ENCODE data around the gene MRPS15.

Gene MRPS15

DNA sequence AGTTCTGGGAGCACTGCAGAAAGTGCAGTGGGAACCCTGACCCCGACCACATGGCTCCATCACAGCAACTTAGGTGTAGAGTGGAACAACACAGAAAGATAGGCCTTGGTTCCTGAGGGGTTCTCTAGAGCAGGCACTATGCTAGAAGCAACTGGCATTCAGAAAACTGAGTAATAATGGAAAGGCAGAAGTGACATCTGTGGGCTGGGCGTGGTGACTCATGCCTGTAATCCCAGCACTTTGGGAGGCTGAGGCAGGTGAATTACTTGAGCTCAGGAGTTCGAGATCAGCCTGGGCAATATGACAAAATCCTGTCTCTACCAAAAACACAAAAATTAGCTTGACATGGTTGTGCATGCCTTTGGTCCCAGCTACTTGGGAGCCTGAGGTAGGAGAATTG, 5.3 kb downstream of the MRPS15 start:
- TF ChIP-seq, protein P1, sequence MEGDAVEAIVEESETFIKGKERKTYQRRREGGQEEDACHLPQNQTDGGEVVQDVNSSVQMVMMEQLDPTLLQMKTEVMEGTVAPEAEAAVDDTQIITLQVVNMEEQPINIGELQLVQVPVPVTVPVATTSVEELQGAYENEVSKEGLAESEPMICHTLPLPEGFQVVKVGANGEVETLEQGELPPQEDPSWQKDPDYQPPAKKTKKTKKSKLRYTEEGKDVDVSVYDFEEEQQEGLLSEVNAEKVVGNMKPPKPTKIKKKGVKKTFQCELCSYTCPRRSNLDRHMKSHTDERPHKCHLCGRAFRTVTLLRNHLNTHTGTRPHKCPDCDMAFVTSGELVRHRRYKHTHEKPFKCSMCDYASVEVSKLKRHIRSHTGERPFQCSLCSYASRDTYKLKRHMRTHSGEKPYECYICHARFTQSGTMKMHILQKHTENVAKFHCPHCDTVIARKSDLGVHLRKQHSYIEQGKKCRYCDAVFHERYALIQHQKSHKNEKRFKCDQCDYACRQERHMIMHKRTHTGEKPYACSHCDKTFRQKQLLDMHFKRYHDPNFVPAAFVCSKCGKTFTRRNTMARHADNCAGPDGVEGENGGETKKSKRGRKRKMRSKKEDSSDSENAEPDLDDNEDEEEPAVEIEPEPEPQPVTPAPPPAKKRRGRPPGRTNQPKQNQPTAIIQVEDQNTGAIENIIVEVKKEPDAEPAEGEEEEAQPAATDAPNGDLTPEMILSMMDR (IDR thresholded peaks at IDR 0.05; ENCODE audit: low read depth, low read length), result no peak
- in situ Hi-C loops (cut with HindIII; ENCODE audit: low sequenced_read_pairs), result no loop called here
- H3K4me3 ChIP-seq (ENCODE audit: low read depth, low read length), result no peak overlapping the region
- DNase-seq (ENCODE audit: low read depth, low spot score), result no peak

DNA sequence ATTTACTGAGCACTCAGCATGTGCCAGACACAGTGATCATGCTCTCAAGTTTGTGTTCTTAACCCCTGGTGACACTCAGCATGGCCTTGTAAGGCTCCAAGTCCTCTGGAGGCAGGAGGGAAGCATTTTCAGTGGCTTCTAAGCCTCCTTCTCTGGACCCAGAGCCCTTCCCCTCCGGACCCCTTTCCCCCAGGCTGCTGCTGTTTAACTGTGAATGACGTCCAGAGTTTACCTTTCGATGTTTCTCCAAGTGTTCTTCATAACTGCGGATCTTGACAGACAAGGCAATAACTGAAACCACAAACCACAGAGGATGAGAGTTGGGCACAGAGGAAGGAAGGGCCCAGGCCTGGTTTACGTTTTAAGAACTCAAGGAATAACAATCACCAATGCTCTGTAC, 6.5 kb downstream of the MRPS15 start:
- in situ Hi-C loops (cut with HindIII; ENCODE audit: low sequenced_read_pairs), result no loop called here
- no peak overlapping the region for H3K4me3 ChIP-seq (ENCODE audit: low read depth, low read length)
- DNase-seq (ENCODE audit: low read depth, low spot score), result no peak
- TF ChIP-seq, protein P1 (IDR thresholded peaks at IDR 0.05; ENCODE audit: low read depth, low read length), result no peak

DNA sequence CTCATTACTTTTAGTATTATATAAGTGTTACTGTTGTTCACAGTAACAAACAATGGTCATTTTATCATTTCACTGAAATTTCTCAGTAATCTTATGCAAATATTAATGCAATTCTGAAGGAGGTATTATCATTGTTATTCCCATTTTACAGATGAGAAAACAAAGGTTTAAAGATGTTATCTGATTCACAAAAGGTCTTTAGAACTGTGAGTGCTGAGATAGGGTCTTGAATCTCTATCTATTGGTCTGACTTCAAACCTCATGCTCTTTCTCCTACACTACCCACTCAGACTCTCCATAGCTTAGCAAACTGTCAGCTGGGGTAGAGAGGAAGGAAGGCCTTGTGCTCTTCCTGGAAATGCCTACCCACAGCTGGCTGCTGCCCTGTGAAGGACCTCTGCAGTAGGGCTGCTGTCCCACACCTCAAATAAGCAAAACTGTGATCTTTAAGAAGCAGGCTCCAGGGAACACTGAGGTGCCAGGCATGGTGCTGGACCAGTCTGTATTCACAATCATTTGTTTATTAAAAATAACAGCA, 7.7 kb downstream of the MRPS15 start:
- in situ Hi-C loops (cut with HindIII; ENCODE audit: low sequenced_read_pairs), result no loop called here
- no peak overlapping the region for H3K4me3 ChIP-seq (ENCODE audit: low read depth, low read length)
- DNase-seq (ENCODE audit: low read depth, low spot score), result no peak
- TF ChIP-seq, protein P1 (IDR thresholded peaks at IDR 0.05; ENCODE audit: low read depth, low read length), result no peak

DNA sequence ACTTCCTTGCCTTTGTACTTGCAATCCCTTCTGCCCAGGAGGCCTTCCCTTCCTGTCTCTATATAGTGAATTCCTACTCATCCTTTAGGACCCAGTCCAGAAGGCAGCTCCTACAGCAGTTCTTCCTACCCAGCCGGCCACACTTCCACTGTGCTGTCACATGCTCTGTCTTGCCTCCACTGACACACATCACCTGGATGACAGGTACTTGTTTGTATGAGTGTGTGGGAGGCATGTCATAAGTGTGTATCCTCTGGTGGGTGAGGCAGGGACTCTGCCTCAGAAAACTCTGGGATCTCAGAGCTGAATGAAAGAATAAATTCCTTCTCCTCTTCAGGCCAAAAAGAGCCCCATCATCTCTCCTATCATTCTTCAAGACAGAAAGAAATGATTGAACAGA, 8.8 kb downstream of the MRPS15 start:
- in situ Hi-C loops (cut with HindIII; ENCODE audit: low sequenced_read_pairs), result no loop called here
- TF ChIP-seq, protein P1 (IDR thresholded peaks at IDR 0.05; ENCODE audit: low read depth, low read length), result no peak
- H3K4me3 ChIP-seq (ENCODE audit: low read depth, low read length), result no peak overlapping the region
- DNase-seq (ENCODE audit: low read depth, low spot score), result no peak

DNA sequence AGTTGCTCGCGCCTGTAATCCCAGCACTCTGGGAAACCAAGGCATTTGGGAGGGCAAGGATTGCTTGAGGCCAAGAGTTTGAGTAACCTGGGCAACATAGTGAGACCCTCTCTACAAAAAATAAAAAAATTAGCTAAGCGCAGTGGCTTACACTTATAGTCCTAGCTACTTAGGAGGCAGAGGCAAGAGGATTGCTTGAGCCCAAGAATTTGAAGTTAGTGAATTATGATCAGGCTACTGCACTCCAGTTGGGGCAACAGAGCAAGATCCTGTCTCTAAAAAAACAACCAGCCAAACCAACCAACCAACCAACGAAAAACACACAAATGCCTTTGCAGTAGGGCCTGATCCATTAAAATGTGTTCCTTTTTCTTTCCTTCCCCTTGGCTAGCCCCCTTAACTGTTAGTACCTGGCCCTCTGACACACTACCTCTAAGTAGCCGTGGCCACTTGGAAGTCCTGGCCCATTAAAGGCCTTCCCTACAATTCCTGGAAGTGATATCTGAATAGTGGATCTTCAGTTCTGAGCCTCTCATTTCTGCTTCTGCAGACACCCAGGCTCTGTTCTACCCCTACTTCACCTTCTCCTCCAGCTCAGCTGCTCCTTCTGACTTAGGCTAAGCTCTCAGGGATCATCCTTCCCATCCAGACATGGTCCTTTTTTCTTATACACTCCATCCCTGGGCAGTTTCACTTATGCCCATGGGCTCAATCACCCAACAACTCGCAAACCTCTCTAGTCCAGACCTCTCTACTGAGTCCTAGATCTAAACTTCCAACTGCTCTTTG, 10.4 kb downstream of the MRPS15 start:
- in situ Hi-C loops (cut with HindIII; ENCODE audit: low sequenced_read_pairs), result no loop called here
- no peak for DNase-seq (ENCODE audit: low read depth, low spot score)
- no peak overlapping the region for H3K4me3 ChIP-seq (ENCODE audit: low read depth, low read length)
- TF ChIP-seq, protein P1 (IDR thresholded peaks at IDR 0.05; ENCODE audit: low read depth, low read length), result no peak

DNA sequence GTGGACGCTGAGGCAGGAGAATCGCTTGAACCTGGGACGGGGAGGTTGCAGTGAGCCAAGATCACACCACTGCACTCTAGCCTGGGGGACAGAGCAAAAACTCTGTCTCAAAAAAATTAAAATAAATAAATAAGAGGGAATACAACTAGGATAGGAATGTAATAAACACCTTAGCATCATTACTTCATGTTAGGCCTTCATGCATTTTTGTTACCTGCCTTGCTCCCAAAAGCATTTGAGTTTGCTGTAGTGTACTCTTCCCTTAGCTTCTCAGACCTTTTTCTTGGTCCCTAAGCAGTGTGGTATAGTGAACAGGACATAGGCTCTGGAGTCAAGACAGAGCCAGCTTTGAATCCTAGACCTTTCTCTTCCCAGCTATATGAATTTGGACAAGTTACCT, 11.1 kb downstream of the MRPS15 start:
- TF ChIP-seq, protein P1 (IDR thresholded peaks at IDR 0.05; ENCODE audit: low read depth, low read length), result no peak
- in situ Hi-C loops (cut with HindIII; ENCODE audit: low sequenced_read_pairs), result no loop called here
- no peak for DNase-seq (ENCODE audit: low read depth, low spot score)
- H3K4me3 ChIP-seq (ENCODE audit: low read depth, low read length), result no peak overlapping the region

Data from astrocyte of the spinal cord (primary cell).